Mucosa of stomach (tissue), 1 donor: ENCODE data around the gene DEFB112.

Source experiments
- H3K27me3 ChIP-seq: one replicate; pipeline ENCODE4 v1.7.0; 2013; ENCODE audit warnings: mild to moderate bottlenecking, low read length; ENCODE audit not compliant: control insufficient read depth, insufficient read depth
- H3K36me3 ChIP-seq: one replicate; pipeline ENCODE4 v1.7.0; 2013; ENCODE audit warnings: low read length; ENCODE audit not compliant: control insufficient read depth, insufficient read depth
- H3K4me1 ChIP-seq: one replicate; pipeline ENCODE4 v1.7.0; 2013; ENCODE audit warnings: mild to moderate bottlenecking, low read length; ENCODE audit not compliant: control insufficient read depth, insufficient read depth
- H3K4me3 ChIP-seq: one replicate; pipeline ENCODE4 v1.7.0; 2013; ENCODE audit warnings: low read length
- H3K9ac ChIP-seq: one replicate; pipeline ENCODE4 v1.7.0; 2013; ENCODE audit warnings: mild to moderate bottlenecking, low read length, moderate library complexity
- H3K9me3 ChIP-seq: one replicate; pipeline ENCODE4 v1.7.0; 2013; ENCODE audit warnings: mild to moderate bottlenecking, low read length, moderate library complexity; ENCODE audit not compliant: control insufficient read depth
- donor health status: Pancreatic carcinoma.

DEFB112 gene

GRCh38 chr6:50049829-50050228 lies at the start of gene DEFB112:
TSS of gene DEFB112 (minus strand) at chr6:50049929. CDS start at chr6:50049869, 60 bp downstream.
- Histone ChIP-seq H3K27me3 (no peaks in the 10 kb centered on the region), H3K9me3 (no peaks in the 10 kb centered on the region), H3K36me3 (no peaks in the 10 kb centered on the region), H3K9ac (no peak within 1 kb of the TSS), H3K4me1 (no peaks in the 10 kb centered on the region), H3K4me3 (no peak within 1 kb of the TSS)

- Histone ChIP-seq H3K4me1 (no peaks in the 10 kb centered on the region), H3K27me3 (no peaks in the 10 kb centered on the region), H3K4me3 (no peak overlapping the region), H3K9me3 (no peaks in the 10 kb centered on the region), H3K9ac (no peak overlapping the region), H3K36me3 (no peaks in the 10 kb centered on the region)
Measured at GRCh38 chr6:50098641-50098993, 48.9 kb upstream of the DEFB112 start.

GRCh38 chr6:50097966-50098640 lies 48.4 kb upstream of the DEFB112 start:
- Histone ChIP-seq H3K9me3 (no peaks in the 10 kb centered on the region), H3K9ac (no peak overlapping the region)

GRCh38 chr6:50096296-50096695 lies 46.6 kb upstream of the DEFB112 start:
- Histone ChIP-seq H3K27me3 (no peaks in the 10 kb centered on the region), H3K4me1 (no peaks in the 10 kb centered on the region), H3K36me3 (no peaks in the 10 kb centered on the region), H3K9ac (no peak overlapping the region), H3K4me3 (no peak overlapping the region), H3K9me3 (no peaks in the 10 kb centered on the region)

More at GRCh38 chr6:50097966-50098640, 48.4 kb upstream of the DEFB112 start:
- H3K4me3 ChIP-seq, result no peak overlapping the region
- no peaks in the 10 kb centered on the region for H3K4me1 ChIP-seq
- no peaks in the 10 kb centered on the region for H3K36me3 ChIP-seq
- no peaks in the 10 kb centered on the region for H3K27me3 ChIP-seq

GRCh38 chr6:50093938-50094272 lies 44.2 kb upstream of the DEFB112 start:
- H3K4me1 ChIP-seq, result no peaks in the 10 kb centered on the region
- H3K9me3 ChIP-seq, result no peaks in the 10 kb centered on the region
- H3K9ac ChIP-seq, result no peak overlapping the region
- no peaks in the 10 kb centered on the region for H3K27me3 ChIP-seq
- no peaks in the 10 kb centered on the region for H3K36me3 ChIP-seq
- no peak overlapping the region for H3K4me3 ChIP-seq

GRCh38 chr6:50093116-50093937 lies 43.6 kb upstream of the DEFB112 start:
- Histone ChIP-seq H3K4me1 (no peaks in the 10 kb centered on the region), H3K36me3 (no peaks in the 10 kb centered on the region), H3K9me3 (no peaks in the 10 kb centered on the region), H3K9ac (no peak overlapping the region), H3K27me3 (no peaks in the 10 kb centered on the region), H3K4me3 (no peak overlapping the region)

GRCh38 chr6:50091641-50092040 lies 41.9 kb upstream of the DEFB112 start:
- no peaks in the 10 kb centered on the region for H3K4me1 ChIP-seq

GRCh38 chr6:50089911-50090310 lies 40.2 kb upstream of the DEFB112 start:
- no peaks in the 10 kb centered on the region for H3K4me1 ChIP-seq
- H3K9ac ChIP-seq, result no peak overlapping the region
- H3K27me3 ChIP-seq, result no peaks in the 10 kb centered on the region
- no peaks in the 10 kb centered on the region for H3K36me3 ChIP-seq
- H3K9me3 ChIP-seq, result no peaks in the 10 kb centered on the region
- no peak overlapping the region for H3K4me3 ChIP-seq

More at GRCh38 chr6:50091641-50092040, 41.9 kb upstream of the DEFB112 start:
- no peak overlapping the region for H3K9ac ChIP-seq
- no peaks in the 10 kb centered on the region for H3K27me3 ChIP-seq
- no peaks in the 10 kb centered on the region for H3K36me3 ChIP-seq
- H3K4me3 ChIP-seq, result no peak overlapping the region
- no peaks in the 10 kb centered on the region for H3K9me3 ChIP-seq

- H3K9me3 ChIP-seq, result no peaks in the 10 kb centered on the region
- no peaks in the 10 kb centered on the region for H3K36me3 ChIP-seq
- no peaks in the 10 kb centered on the region for H3K4me1 ChIP-seq
- H3K4me3 ChIP-seq, result no peak overlapping the region
- no peaks in the 10 kb centered on the region for H3K27me3 ChIP-seq
- H3K9ac ChIP-seq, result no peak overlapping the region
Measured at GRCh38 chr6:50087231-50087954, 37.7 kb upstream of the DEFB112 start.

- Histone ChIP-seq H3K4me1 (no peaks in the 10 kb centered on the region), H3K4me3 (no peak overlapping the region), H3K9me3 (no peaks in the 10 kb centered on the region), H3K36me3 (no peaks in the 10 kb centered on the region), H3K27me3 (no peaks in the 10 kb centered on the region), H3K9ac (no peak overlapping the region)
Measured at GRCh38 chr6:50077385-50077784, 27.7 kb upstream of the DEFB112 start.

- no peaks in the 10 kb centered on the region for H3K9me3 ChIP-seq
- H3K27me3 ChIP-seq, result no peaks in the 10 kb centered on the region
- H3K4me1 ChIP-seq, result no peaks in the 10 kb centered on the region
- no peaks in the 10 kb centered on the region for H3K36me3 ChIP-seq
- no peak overlapping the region for H3K9ac ChIP-seq
- H3K4me3 ChIP-seq, result no peak overlapping the region
Measured at GRCh38 chr6:50076431-50076830, 26.7 kb upstream of the DEFB112 start.

- H3K4me3 ChIP-seq, result no peak overlapping the region
- H3K27me3 ChIP-seq, result no peaks in the 10 kb centered on the region
- H3K4me1 ChIP-seq, result no peaks in the 10 kb centered on the region
- no peaks in the 10 kb centered on the region for H3K9me3 ChIP-seq
- H3K9ac ChIP-seq, result no peak overlapping the region
- no peaks in the 10 kb centered on the region for H3K36me3 ChIP-seq
Measured at GRCh38 chr6:50071921-50072320, 22.2 kb upstream of the DEFB112 start.
